GM12878 (cell line): ENCODE results near the gene ZSWIM3. TPM values are rescaled to one million over a fixed set of nuclear protein-coding genes. Genes with fewer than 3 reads are reported as not detected.

Experiments used
- ATAC-seq: fragments of 200-7000 bp; cut with Tn5 transposase; 3 replicates; pipeline ENCODE4 v1.9.1; 2020; ENCODE audit warnings: mild to moderate bottlenecking, moderate library complexity
- BruUV-seq: library from RNA; stranded (reverse); fragments of 400-500 nt; replicated peaks from 2 replicates; lab custom pipeline; 2021; lab: Mats Ljungman, UMichigan
- CTCF ChIA-PET: fragments of 300-600 bp; sonication (Branson Sonifier 250); formaldehyde crosslinking; extraction: SDS; loops from one replicate; lab custom pipeline; 2021; ENCODE audit warnings: inconsistent platforms; lab: Yijun Ruan, JAX
- POLR2A ChIA-PET: fragments of 350-600 bp; formaldehyde crosslinking; extraction: SDS; loops from one replicate; lab custom pipeline; 2021; ENCODE audit warnings: inconsistent platforms; lab: Charles Lee
- RAD21 ChIA-PET: fragments of 300-600 bp; sonication (Branson Sonifier 250); formaldehyde crosslinking; loops from one replicate; lab custom pipeline; 2023; ENCODE audit warnings: antibody characterized with exemption; ENCODE audit not compliant: unreplicated experiment; lab: Charles Lee
- SMC1A ChIA-PET: fragments of 300-600 bp; sonication (Branson Sonifier 250); formaldehyde crosslinking; loops from one replicate; lab custom pipeline; 2023; ENCODE audit not compliant: unreplicated experiment, uncharacterized antibody; lab: Charles Lee
- DNase-seq: peaks from one replicate; pipeline ENCODE4 v3.0.0-alpha.2; 2011; ENCODE audit warnings: low read depth, low spot score
- FAIRE-seq: peaks from 3 replicates; lab custom pipeline; 2011; peaks lifted over from hg19 to GRCh38; lab: Jason Lieb, UNC
- H2AFZ ChIP-seq: 2 replicates; pipeline ENCODE4 v1.6.0; 2011; ENCODE audit warnings: low read depth, low read length, control low read depth; ENCODE audit not compliant: control insufficient read depth
- H3K27ac ChIP-seq: 2 replicates; pipeline ENCODE4 v1.5.1; 2011; ENCODE audit warnings: control low read depth; ENCODE audit not compliant: control insufficient read depth, insufficient read depth
- H3K27me3 ChIP-seq, 2 experiments: replicated peaks in 1 of 2; 2 replicates each; pipeline versions ENCODE4 v1.6.0 to v1.6.1; 2011; ENCODE audit warnings: low read length in 1 of 2; ENCODE audit not compliant: control insufficient read depth in 2 of 2, insufficient read depth in 2 of 2
- H3K36me3 ChIP-seq, 2 experiments: 2 replicates each; pipeline ENCODE4 v1.5.1; 2011; ENCODE audit warnings: low read length in 1 of 2; ENCODE audit not compliant: control insufficient read depth in 2 of 2, insufficient read depth in 2 of 2
- H3K4me1 ChIP-seq: 2 replicates; pipeline ENCODE4 v1.6.1; 2011; ENCODE audit warnings: mild to moderate bottlenecking, low read length, moderate library complexity, mixed read lengths; ENCODE audit not compliant: control insufficient read depth, insufficient read depth
- H3K4me2 ChIP-seq: 2 replicates; pipeline ENCODE4 v1.6.0; 2011; ENCODE audit warnings: control low read depth; ENCODE audit not compliant: control insufficient read depth, insufficient read depth
- H3K4me3 ChIP-seq: fragments of 200-600 bp; sonication (generic); 2 replicates; pipeline ENCODE4 v1.5.1; 2016
- H3K79me2 ChIP-seq: 2 replicates; pipeline ENCODE4 v1.6.0; 2011; ENCODE audit warnings: low read length; ENCODE audit not compliant: control insufficient read depth, insufficient read depth
- H3K9ac ChIP-seq: 2 replicates; pipeline ENCODE4 v1.8.0; 2011; ENCODE audit warnings: low read length, control low read depth, mixed read lengths; ENCODE audit not compliant: control insufficient read depth, insufficient read depth
- H3K9me3 ChIP-seq: replicated peaks from 3 replicates; pipeline ENCODE4 v1.5.1; 2011; ENCODE audit warnings: mild to moderate bottlenecking, low read length; ENCODE audit not compliant: control insufficient read depth, insufficient read depth
- H4K20me1 ChIP-seq: 2 replicates; pipeline ENCODE4 v1.6.0; 2011; ENCODE audit not compliant: control insufficient read depth, insufficient read depth
- BCL11A ChIP-seq: IDR thresholded peaks from 2 replicates; pipeline ENCODE4 v1.6.1; 2011; ENCODE audit warnings: low read depth, low read length
- EP300 ChIP-seq, 2 experiments: fragments of 150-350 bp in 1 of 2; IDR thresholded peaks; 2 replicates each; pipeline ENCODE4 v1.6.1; 2011 to 2012; ENCODE audit warnings: low read depth in 2 of 2, low read length in 2 of 2, borderline replicate concordance in 1 of 2, improper control_type of control experiment in 1 of 2, inconsistent platforms in 1 of 2; ENCODE audit not compliant: control insufficient read depth in 1 of 2
- KLF5 ChIP-seq: fragments of 450-650 bp; IDR thresholded peaks from 2 replicates; pipeline ENCODE4 v1.6.1; 2014; ENCODE audit warnings: mild to moderate bottlenecking; ENCODE audit not compliant: partially characterized antibody
- NR2C2 ChIP-seq: IDR thresholded peaks from 2 replicates; pipeline ENCODE4 v1.6.1; 2011; ENCODE audit warnings: borderline replicate concordance, low read depth; ENCODE audit not compliant: control insufficient read depth, insufficient read length
- REST ChIP-seq: IDR thresholded peaks from 2 replicates; pipeline ENCODE4 v1.6.1; 2012; ENCODE audit warnings: mild to moderate bottlenecking, low read depth, low read length
- SMC3 ChIP-seq: IDR thresholded peaks from 2 replicates; pipeline ENCODE4 v1.6.1; 2011; ENCODE audit warnings: low read length, improper control_type of control experiment, borderline replicate concordance
- WGBS: methylation state at CpG from one replicate; pipeline ENCODE4 v1.1.6; 2016; ENCODE audit warnings: low lambda C conversion rate; ENCODE audit not compliant: insufficient replicate concordance, insufficient coverage; ENCODE audit errors: missing lambda C conversion rate; 5-methylcytosine and 5-hydroxymethylcytosine counted together
- in situ Hi-C: fragments of 300-500 bp; cut with MboI; formaldehyde crosslinking; loops from 9 replicates; pipeline ENCODE4 v1.14.3; 2018; ENCODE audit warnings: mixed read lengths
- intact Hi-C: fragments of 100-400 bp; cut with micrococcal nuclease; formaldehyde crosslinking; loops from one replicate; pipeline ENCODE4 v1.14.2; 2022; ENCODE audit not compliant: unreplicated experiment
- polyA plus RNA-seq, 11 experiments: library from polyadenylated mRNA; depleted of rRNA in 4 of 11; unstranded in 6 of 11; stranded (reverse) in 5 of 11; fragments of >200 nt; fragmentation: Nextera tagmentation in 4 of 11; fragmentation: Illumina TruSeq in 1 of 11; extraction: Ambion mirVana in 4 of 11; extraction: Trizol in 1 of 11; gene quantifications; 1 replicate in 1 of 11; 2 replicates in 10 of 11; pipeline versions ENCODE4 v1.2.1 to v1.2.3, GENCODE V29; 2011 to 2016; ENCODE audit warnings: inconsistent platforms in 2 of 11, missing spikeins in 2 of 11, low read depth in 1 of 11
- total RNA-seq, 4 experiments: library from RNA; depleted of rRNA in 3 of 4; stranded (reverse); fragments of >200 nt in 3 of 4; fragmentation: Illumina TruSeq in 1 of 4; extraction: Trizol in 1 of 4; gene quantifications; 2 replicates each; pipeline versions ENCODE4 v1.2.1 to v1.2.3, GENCODE V29; 2013 to 2021

ZSWIM3 gene
- total and polyA plus RNA-seq, 10 of the 15 experiments (the other 5 are each of a cell fraction or from before 2014, with no cell fraction given) = 1.6 to 5.1 (median 4.2) TPM

GRCh38 chr20:45918182-45918737 is 60.8 kb downstream of the ZSWIM3 start:
- Histone ChIP-seq H4K20me1 (no peaks in the 10 kb centered on the region), H3K27ac (no peak overlapping the region), H3K27me3 (no peaks in the 10 kb centered on the region), H3K36me3 (no peaks in the 10 kb centered on the region), H3K4me2 (no peak overlapping the region), H3K9ac (no peak overlapping the region), H3K4me1 (no peaks in the 10 kb centered on the region), H3K79me2 (no peaks in the 10 kb centered on the region), H3K4me3 (no peak overlapping the region), H3K9me3 (no peaks in the 10 kb centered on the region), H2AFZ (no peak overlapping the region)
- in situ Hi-C loops (no loop called here), intact Hi-C loops (no loop called here)
- ChIA-PET RAD21 (no interaction called here), POLR2A (interaction anchor here (0.6 to 1.1 kb wide), 4 partner anchors 9 to 57 kb away, joined by 3 to 8 read pairs (median 3); partner anchors contain the start of gene PCIF1), CTCF (interaction anchor here (1.2 to 1.5 kb wide), 3 partner anchors 10 to 119 kb away, joined by 3 to 4 read pairs (median 4); partner anchors contain the start of gene ZNF335), SMC1A (interaction anchor here (1.5 kb wide), 1 partner anchor 15 kb away, joined by 5 read pairs; no protein-coding TSS in a partner anchor)
- FAIRE-seq (no peak), ATAC-seq (no peak), DNase-seq (no peak)
- no peak for TF ChIP-seq NR2C2
- TF ChIP-seq REST = no peak
- TF ChIP-seq EP300 (IDR thresholded peaks at IDR 0.05; ENCODE audit: borderline replicate concordance in 1 of 2, control insufficient read depth in 1 of 2, low read depth in 2 of 2, low read length in 2 of 2) = no peak
- no peak for TF ChIP-seq SMC3
- TF ChIP-seq BCL11A = no peak
- no peak for TF ChIP-seq KLF5
- no TSS peak for BruUV-seq
- 65% methylated on average over 5 of the region's 5 CpGs for WGBS
